Activated CD8-positive, alpha-beta memory T cell treated with anti-CD3 and anti-CD28 coated beads for 1 hour (primary cell): ENCODE measurements around the gene RPL13A.
"Not testable (repeated sequence)": the region's sequence is repeated elsewhere in the genome, so short reads cannot be mapped to it uniquely, and the experiment has no call there.

Experiments used
- DNase-seq, 2 donors: peaks; one replicate each; pipeline ENCODE4 v3.0.0-alpha.2; 2020; ENCODE audit warnings: low read depth in 1 of 2; ENCODE audit errors: extremely low read depth in 1 of 2

The RPL13A gene

DNA sequence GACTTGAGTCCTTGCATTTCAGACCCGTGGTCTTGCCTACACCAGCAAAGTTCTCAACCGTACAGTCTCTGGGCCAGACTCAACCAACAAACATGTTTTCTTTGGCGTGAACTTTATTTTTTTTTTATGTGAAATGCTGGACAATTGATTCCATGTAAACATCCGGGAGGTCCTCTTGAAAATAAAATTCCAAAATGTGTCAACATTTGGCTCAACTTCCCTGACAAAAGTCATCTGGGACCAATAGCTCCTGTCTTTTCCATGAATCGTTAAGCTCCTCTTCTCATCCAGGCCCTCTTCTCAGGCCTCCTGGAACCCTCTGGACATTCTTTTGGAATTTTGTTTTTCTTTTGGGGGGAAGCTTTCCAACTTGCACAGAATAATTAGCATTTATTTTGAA is 31.6 kb upstream of the RPL13A start:
- DNase-seq, result no peak

DNA sequence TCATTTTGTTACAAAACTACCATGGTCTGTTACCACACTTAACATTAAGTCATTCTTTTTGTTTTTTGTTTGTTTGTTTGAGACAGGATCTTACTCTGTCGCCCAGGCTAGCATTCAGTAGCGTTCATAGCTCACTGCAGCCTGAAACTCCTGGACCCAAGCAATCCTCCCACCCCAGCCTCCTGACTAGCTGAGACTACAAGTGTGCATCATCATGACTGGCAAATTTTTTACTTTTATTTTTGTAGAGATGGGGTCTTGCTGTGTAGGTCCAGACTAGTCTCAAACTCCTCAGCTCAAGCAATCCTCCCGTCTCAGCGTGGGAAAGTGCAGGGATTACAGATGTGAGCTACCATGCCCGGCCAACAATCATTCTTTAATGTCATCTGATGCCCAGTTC is 31.1 kb upstream of the RPL13A start:
- DNase-seq, result no peak

DNA sequence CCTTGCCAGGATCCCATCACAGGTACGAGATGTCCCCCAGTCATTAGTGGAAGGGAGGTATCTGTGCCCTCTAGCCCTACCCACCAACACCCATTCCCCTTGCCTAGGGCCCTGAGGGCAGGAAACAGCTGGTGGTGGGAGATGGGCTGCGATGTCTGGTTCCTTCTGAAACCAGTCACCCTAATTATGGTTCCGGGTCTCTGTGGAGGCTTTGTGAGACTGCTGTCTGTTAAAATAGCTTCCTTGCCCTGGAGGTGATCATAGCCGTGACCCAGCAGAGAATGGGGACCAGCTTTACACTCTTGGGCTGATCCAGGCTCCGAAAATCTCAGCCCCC is 28.9 kb upstream of the RPL13A start:
- DNase-seq, result no peak

DNA sequence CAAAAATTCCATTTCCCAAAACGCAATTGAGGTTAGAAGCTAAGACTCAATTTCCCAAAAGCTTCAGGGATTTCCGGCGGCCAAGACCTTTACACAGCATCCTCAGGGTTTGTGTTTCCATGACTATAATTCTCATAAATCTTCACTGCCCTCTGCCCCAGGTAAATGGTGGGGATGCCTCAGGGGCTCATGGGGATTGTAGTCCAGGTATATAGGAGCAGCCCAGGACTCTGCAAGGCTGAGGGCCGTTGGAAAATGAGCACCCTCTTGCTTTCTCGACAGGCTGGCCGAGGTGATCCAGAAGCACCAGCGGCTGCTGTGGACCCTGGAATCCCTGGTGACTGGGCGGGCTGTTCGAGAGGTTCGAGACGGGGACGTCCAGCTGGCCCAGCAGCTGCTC is 28.0 kb upstream of the RPL13A start:
- DNase-seq, result no peak

DNA sequence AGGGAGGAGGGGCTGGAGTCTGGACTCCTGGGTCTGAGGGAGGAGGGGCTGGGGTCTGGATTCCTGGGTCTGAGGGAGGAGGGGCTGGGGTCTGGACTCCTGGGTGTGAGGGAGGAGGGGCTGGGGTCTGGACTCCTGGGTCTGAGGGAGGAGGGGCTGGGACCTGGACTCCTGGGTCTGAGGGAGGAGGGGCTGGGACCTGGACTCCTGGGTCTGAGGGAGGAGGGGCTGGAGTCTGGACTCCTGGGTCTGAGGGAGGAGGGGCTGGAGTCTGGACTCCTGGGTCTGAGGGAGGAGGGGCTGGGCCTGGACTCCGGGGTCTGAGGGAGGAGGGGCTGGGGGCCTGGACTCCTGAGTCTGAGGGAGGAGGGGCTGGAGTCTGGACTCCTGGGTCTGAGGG is 26.3 kb upstream of the RPL13A start:
- not testable (repeated sequence) for DNase-seq

DNA sequence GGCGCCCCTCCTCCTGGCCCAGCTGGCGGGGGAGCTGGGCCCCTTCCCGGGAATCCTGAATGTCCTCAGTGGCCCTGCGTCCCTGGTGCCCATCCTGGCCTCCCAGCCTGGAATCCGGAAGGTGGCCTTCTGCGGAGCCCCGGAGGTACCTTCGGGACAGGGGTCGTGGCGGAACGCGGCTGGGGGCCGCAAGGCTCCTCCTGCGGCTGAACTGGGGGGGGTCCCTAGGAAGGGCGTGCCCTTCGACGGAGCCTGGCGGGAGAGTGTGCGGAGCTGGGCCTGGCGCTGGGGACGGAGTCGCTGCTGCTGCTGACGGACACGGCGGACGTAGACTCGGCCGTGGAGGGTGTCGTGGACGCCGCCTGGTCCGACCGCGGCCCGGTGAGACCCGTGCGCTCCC is 25.8 kb upstream of the RPL13A start:
- DNase-seq, result no peak

DNA sequence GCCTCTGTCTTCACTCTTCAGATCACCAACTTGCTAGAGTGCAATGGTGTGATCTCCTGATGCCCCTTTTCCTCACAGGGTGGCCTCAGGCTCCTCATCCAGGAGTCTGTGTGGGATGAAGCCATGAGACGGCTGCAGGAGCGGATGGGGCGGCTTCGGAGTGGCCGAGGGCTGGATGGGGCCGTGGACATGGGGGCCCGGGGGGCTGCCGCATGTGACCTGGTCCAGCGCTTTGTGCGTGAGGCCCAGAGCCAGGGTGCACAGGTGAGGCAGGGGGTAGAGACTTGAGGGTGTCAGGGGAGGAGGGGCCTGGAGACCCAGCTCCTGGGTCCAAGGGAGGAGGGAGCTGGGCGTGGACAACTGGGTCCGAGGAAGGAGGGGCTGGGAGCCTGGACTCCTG is 24.9 kb upstream of the RPL13A start:
- DNase-seq, result no peak

DNA sequence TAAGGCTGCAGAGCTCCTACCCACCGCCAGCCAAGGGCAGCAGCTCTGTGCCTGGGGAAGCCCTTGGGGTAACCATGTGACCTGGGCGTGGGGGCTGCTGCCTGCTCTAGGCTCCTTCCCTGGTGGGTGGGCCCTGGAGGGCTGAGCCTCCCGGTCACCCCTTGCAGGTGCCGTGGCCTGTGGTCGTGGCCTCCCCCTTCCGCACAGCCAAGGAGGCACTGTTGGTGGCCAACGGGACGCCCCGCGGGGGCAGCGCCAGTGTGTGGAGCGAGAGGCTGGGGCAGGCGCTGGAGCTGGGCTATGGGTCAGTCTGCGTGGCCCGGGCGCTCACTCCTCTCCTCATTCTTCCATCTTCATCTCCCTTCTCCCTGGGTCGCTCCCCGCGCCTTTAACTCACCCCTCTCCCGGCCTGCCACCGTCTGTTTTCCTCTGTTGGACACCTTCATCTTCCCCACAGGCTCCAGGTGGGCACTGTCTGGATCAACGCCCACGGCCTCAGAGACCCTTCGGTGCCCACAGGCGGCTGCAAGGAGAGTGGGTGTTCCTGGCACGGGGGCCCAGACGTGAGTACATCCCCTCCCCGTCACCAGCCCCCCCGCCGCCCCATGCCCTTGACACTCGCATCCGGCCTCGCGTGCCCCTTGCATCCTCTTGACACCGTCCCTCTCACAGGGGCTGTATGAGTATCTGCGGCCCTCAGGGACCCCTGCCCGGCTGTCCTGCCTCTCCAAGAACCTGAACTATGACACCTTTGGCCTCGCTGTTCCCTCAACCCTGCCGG is 23.3 kb upstream of the RPL13A start:
- DNase-seq, result no peak

DNA sequence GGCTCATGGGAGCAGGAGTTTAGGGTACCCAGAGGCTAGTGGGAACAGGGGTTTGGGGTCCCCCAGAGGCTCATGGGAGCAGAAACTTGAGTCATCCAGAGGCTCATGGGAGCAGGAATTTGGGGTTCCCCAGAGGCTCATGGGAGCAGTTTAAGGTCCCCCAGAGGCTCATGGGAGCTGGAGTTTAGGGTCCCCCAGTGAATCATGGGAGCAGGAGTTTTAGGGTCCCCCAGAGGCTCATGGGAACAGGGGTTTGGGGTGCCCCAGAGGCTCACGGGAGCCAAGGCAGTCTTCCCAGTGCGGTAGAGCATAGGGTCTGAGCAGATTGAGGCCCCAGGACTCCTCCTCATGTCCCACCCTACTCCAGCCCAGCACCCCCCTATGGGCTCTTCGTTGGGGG is 22.0 kb upstream of the RPL13A start:
- DNase-seq, result no peak

DNA sequence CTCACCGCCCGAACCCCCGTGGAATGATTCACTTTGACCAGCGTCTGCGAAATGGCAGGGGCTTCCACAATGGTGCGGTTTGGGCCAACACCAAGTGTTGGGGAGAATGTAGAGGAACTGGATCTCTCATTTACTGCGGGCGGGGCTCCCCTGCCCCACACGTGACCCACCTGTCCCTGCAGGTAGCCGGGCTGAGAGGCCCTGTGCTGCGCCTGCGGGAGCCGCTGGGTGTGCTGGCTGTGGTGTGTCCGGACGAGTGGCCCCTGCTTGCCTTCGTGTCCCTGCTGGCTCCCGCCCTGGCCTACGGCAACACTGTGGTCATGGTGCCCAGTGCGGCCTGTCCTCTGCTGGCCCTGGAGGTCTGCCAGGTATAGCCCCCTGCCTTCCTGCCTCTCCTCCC is 19.2 kb upstream of the RPL13A start:
- DNase-seq, result no peak

DNA sequence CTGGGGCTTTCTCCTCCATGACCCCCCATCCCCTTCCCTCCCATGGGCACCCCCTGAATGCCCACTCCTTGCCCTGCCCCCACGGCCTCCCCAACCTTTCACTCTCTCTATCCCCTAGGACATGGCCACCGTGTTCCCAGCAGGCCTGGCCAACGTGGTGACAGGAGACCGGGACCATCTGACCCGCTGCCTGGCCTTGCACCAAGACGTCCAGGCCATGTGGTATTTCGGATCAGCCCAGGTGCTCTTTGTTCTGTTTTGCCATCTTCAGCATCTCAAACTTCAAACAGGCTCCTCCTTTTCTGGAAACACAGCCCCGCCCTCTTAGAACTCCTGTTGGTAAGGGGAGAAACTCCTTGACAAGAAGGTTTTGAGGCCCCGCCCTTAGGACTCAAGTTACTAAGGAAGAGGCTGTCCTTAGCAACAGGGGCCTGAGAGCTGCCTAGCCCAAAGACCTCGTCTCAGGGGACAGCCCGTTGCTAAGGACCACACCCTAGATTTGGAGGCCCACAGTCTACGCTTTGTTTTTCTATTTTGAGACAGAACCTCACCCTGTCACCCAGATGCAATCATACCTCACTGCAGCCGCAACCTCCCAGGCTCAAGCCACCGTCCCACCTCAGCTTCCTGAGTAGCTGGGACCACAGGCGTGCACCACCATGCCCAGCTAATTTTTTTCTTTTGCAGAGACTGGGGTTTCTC is 18.5 kb upstream of the RPL13A start:
- DNase-seq, result peak; percentile 61 to 89

DNA sequence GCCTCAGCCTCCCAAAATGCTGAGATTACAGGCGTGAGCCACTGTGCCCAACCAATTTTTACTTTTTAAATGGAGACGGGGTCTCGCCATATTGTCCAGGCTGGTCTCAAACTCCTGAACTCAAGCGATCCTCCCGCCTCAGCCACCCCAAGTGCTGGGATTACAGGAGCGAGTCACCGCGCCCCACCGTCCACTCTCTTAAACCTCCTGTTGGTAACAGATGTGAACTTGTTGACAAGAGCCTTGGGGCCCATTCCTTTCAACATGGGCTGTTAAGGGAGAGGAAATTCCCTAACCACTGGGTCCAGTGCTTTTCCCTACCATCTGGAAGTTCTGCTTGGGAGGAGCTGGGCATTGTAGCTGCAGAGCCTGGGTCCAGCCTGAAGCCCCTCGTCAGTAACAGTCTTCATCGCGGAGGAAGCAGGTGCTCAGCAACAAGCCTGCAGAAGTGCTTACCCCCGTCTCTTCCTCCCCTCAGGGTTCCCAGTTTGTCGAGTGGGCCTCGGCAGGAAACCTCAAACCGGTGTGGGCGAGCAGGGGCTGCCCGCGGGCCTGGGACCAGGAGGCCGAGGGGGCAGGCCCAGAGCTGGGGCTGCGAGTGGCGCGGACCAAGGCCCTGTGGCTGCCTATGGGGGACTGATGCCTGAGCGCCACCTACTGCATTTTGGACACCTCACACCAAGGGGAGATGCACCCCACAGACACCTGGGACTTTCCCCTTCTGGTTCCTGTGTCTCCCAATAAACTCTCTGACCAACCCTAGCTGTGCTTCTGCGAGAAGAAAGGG is 17.4 kb upstream of the RPL13A start:
- peak; percentile 60 to 68 for DNase-seq

DNA sequence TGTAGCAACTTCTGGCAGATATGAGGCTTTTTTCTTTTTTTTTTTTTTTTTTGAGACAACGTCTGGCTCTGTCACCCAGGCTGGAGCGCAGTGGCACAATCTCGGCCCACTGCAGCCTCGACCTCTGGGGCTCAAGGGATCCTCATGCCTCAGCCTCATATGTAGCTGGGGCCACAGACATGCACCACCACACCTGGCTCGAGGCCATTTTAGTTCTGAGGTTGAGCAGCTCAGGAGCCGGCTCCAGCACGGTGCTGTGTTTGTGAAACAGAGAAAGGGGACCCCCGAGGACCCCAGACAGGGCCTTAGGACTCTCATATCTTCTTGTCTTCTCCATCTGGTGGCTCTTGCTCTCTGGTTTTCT is 16.8 kb upstream of the RPL13A start:
- no peak for DNase-seq

DNA sequence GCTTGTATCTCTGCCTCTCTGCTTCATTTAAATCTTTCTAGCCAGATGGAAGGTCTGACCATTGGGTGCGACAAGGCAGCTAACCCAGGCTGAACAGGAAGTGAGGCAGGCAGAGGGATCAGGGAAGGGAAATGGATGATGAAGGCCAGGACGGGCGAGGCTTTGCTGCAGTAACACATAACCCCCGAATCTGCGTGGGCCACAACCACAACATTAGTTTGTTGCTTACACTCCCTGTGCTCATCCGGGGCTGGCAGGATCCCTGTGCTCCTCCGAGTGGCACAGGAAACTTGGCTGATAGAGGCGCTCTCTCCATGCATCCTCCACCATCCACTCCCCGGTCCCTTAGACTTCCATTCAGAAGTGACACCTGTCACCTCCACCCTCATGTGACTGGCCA is 14.5 kb upstream of the RPL13A start:
- no peak for DNase-seq

DNA sequence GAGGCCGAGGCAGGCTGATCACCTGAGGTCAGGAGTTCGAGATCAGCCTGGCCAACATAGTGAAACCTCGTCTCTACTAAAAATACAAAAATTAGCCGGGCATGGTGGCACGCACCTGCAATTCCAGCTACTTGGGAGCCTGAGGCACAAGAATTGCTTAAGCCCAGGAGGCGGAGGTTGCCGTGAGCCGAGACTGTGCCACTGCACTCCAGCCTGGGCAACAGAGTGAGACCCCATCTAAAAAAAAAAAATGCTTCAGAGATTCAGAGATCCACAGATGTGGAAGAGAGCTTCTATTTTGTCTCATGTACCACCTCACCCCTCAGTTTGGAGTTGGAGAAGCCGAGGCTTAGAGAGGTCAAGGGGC is 13.9 kb upstream of the RPL13A start:
- DNase-seq, result not testable (repeated sequence)

DNA sequence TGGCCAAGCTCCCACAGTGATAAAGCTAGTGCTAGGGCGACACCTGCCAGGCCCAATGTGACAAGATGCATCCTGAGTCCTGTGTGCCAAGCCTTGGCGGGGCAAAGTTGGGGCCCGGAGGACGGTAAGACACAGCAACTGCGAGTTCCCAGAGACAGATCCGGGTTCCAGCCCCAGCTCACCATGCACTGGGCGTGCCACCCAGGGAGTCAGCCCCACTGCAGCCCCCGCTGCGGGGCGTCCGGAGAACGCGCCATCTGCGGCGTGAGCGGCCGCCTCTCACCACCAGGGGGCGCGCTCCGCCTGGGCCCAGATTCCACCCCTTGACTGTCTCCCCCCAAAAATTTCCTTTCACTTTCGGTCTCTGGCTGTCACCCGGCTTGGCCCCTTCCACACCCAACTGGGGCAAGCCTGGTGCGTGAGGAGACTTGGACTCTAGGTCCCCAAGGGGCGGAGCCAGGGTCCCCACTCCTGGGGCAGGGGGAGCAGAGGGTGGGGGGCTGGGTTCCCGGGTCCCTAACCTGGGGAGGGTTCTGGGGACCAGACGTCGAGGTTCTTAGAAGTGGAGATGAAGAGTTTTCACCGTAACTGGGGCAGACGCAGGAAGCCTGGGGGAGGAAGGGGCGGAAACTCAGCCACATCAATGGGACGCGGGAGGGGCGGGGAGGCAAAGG is 13.4 kb upstream of the RPL13A start, which contains the start of gene FLT3LG:
Gene FLT3LG (plus strand): TSS at position 348 of the 674 bp plus-strand sequence. CDS start 425 bp downstream, outside the sequence.
- peak; percentile 82 to 87 for DNase-seq

DNA sequence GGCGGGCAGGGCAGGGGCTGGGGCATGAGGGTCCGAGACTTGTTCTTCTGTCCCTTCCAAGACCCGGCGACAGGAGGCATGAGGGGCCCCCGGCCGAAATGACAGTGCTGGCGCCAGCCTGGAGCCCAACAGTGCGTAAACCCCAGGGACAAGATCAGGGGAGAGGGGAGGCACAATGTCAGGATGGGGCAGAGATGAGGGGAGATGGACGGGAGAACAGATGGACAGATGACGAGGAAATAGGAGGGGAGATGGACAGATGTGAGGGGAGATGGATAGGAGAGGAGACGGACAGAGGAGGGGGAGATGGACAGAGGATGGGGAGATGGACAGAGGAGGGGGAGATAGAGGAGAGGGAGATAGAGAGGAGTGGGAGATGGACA is 12.9 kb upstream of the RPL13A start:
- DNase-seq, result no peak

DNA sequence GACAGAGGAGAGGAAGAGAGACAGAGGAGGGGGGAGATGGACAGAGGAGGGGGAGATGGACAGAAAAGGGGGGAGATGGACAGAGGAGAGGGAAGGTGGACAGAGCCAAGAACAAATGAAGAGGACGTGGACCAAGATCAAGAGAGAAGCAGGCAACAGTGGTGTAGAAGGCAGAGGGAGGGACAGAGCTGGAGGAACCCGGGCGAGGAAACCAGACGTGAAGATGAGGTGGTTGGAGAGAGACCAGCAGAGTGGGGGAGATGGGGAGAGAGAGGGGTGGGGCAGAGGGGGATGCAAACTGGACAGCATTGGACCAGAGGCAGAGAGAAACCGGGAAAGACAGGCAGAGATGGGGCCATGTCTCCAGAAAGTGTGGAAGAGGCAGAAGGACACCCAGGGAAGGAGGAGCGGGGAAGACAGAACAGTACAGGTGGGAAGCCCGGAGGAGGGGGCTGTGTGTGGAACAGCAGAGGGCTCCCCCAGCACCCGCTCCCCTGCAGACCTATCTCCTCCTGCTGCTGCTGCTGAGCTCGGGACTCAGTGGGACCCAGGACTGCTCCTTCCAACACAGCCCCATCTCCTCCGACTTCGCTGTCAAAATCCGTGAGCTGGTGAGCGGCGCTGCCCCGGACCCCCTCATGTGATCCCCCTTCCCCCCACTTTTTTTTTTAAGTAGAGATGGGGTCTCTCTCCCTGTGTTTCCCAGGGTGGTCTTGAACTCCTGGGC is 12.1 kb upstream of the RPL13A start:
- DNase-seq, result no peak

DNA sequence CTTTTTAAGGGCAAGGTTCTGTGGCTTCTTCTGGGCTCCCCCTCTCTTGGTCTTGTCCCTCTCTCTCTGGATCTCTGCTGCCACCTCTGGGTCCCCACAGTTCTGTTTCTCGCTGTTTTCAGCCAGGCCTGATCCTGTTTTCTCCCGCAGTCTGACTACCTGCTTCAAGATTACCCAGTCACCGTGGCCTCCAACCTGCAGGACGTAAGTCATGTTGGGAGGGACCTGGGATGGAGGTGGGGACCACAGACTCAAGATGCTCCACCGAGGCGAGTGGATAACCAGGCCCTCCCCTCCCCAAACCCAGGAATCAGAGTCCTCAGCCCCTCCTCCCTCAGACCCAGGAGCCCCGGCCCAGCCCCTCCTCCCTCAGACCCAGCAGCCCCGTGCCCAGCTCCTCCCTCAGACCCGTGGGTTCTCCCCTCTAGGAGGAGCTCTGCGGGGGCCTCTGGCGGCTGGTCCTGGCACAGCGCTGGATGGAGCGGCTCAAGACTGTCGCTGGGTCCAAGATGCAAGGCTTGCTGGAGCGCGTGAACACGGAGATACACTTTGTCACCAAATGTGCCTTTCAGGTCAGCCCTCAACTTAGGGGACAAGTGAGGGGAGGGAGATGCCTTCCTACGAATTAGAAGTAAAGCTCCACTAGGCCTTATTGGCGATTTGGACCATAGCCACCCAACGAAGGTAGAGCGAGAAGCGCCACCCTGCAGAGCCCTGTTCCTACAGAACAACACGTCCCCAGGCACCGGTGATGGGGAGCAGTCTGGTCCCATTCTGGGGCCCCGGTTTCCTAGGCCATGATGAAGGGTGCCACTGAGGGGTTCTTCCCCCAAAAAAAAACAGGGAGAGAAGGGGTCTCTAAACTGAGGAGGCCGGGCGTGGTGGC is 11.2 kb upstream of the RPL13A start:
- DNase-seq, result no peak
